Heart right ventricle (tissue), 16 donors: Measurements from ENCODE around the gene ZNF831. TPM values are rescaled to one million over a fixed set of nuclear protein-coding genes. Genes with fewer than 3 reads are reported as not detected.

Experiments
- ATAC-seq, 8 donors: fragments of 200-7000 bp; cut with Tn5 transposase; one replicate each; pipeline ENCODE4 v1.9.1; 2020; ENCODE audit warnings: mild to moderate bottlenecking in 8 of 8, moderate library complexity in 8 of 8, moderate number of reproducible peaks in 1 of 8
- DNase-seq, 2 donors: peaks; one replicate each; pipeline ENCODE4 v3.0.0-alpha.2; 2020
- H3K27ac ChIP-seq, 10 donors: fragments of 200-600 bp; sonication (generic) in 2 of 10; one replicate each; pipeline versions ENCODE4 v1.5.0 to v1.8.0; 2020 to 2022; ENCODE audit warnings: mild to moderate bottlenecking in 3 of 10
- H3K27me3 ChIP-seq, 7 donors: fragments of 200-600 bp; one replicate each; pipeline ENCODE4 v1.8.0; 2021 to 2022; ENCODE audit warnings: mild to moderate bottlenecking in 2 of 7
- H3K36me3 ChIP-seq, 9 donors: fragments of 200-600 bp; sonication (generic) in 1 of 9; one replicate each; pipeline versions ENCODE4 v1.5.0 to v1.8.0; 2020 to 2022; ENCODE audit warnings: mild to moderate bottlenecking in 2 of 9
- H3K4me1 ChIP-seq, 9 donors: fragments of 200-600 bp; sonication (generic) in 1 of 9; one replicate each; pipeline versions ENCODE4 v1.5.0 to v1.8.0; 2020 to 2022; ENCODE audit warnings: mild to moderate bottlenecking in 4 of 9
- H3K4me3 ChIP-seq, 10 donors: fragments of 200-600 bp; sonication (generic) in 2 of 10; one replicate each; pipeline versions ENCODE4 v1.5.0 to v1.8.0; 2020 to 2022; ENCODE audit warnings: mild to moderate bottlenecking in 7 of 10, moderate library complexity in 2 of 10
- H3K9me3 ChIP-seq, 11 donors: fragments of 200-600 bp in 10 of 11; sonication (generic) in 2 of 11; one replicate each; pipeline versions ENCODE4 v1.5.0 to v1.8.0; 2013 to 2022; ENCODE audit warnings: mild to moderate bottlenecking in 2 of 11, control low read depth in 1 of 11, moderate library complexity in 1 of 11
- CTCF ChIP-seq, 9 donors: fragments of 200-600 bp; sonication (generic) in 2 of 9; IDR thresholded peaks; one replicate each; pipeline versions ENCODE4 v1.5.0 to v1.8.0; 2021 to 2022; ENCODE audit warnings: antibody characterized with exemption in 9 of 9, mild to moderate bottlenecking in 5 of 9, moderate library complexity in 1 of 9
- WGBS, 2 donors: extraction: QIAGEN DNeasy Blood & Tissue Kit; methylation state at CpG; one replicate each; pipeline ENCODE4 v1.1.7; 2013; ENCODE audit warnings: inconsistent platforms in 1 of 2; 5-methylcytosine and 5-hydroxymethylcytosine counted together
- intact Hi-C, 10 donors: fragments of 100-400 bp; cut with DNase I; formaldehyde crosslinking; loops; one replicate each; pipeline versions ENCODE4 v1.11.1 to v1.14.2; 2022
- polyA plus RNA-seq, 2 donors: library from polyadenylated mRNA; stranded (reverse); fragments of 200-250 nt; gene quantifications; one replicate each; pipeline ENCODE4 v1.2.3, GENCODE V29; 2013
- total RNA-seq, 10 donors: library from RNA; stranded (reverse); fragmentation: NEBNext Ultra II Directional in 3 of 10; extraction: Animal tissue kit (Norgen Biotek cat#: 25700) in 3 of 10; gene quantifications; one replicate each; pipeline versions ENCODE4 v1.2.1 to v1.2.4, GENCODE V29; 2021 to 2023
- donor health status: Arrhythmogenic right ventricular cardiomyopathy.
- donor health status: ischemic (EF 13 %, LVEDD 7.1; RV severe dilation, severe dysfunction).
- donor health status: healthy with polysubstance abuse.
- donor health status: DM: no; HTN: yes; CAD: no.
- donor health status: DM: no; HTN: no; CAD: no.
- donor health status: ischemic (EF 25% LVEDD 6.9; RV normal size, moderate dysfunction).
- donor health status: ischemic (EF 25% LVEDD 5.7; RV mildly dilated, moderate dysfunction).
- donor health status: healthy.
- donor health status: DM: yes; HTN: yes; CAD: no.
- donor health status: Ischemic cardiomyopathy.
- donor health status: ischemic (EF 35%, LVEDD 5.7; RV mildly dilated, moderate dysfunction).
- donor health status: nonischemic (EF 11% LVEDD 7.7; RV severe dilation, severe dysfunction).
- donor health status: DM: yes; HTN: yes; CAD: no.
- donor health status: PGD.
- donor health status: ischemic (EF 29% LVEDD 5.4; RV normal size, mild dysfunction).
- donor health status: nonischemic (EF 23%, LVEDD 6.1; RV moderate dilation, normal function).

Gene ZNF831
- total and polyA plus RNA-seq, 12 donors = 0.01 to 0.72 (median 0.11) TPM; not detected in 1

- 72 to 76% methylated on average over 17 of the region's 17 CpGs for WGBS, 2 donors
- H3K4me1 ChIP-seq = peaks cover 0 to 7% (median 0%) of the 10 kb centered on the region in 9 donors
- ATAC-seq (no peak), DNase-seq (no peak)
- no peak overlapping the region for H3K27ac ChIP-seq
- TF ChIP-seq CTCF (IDR thresholded peaks at IDR 0.05) = no peak
- peaks cover 12 to 88% (median 82%) of the 10 kb centered on the region in 7 donors for H3K27me3 ChIP-seq
- H3K36me3 ChIP-seq = no peaks in the 10 kb centered on the region
- no peaks in the 10 kb centered on the region for H3K9me3 ChIP-seq
- intact Hi-C loops = no loop called here
- no peak overlapping the region for H3K4me3 ChIP-seq
Observed at GRCh38 chr20:59301343-59302007, 137.9 kb downstream of the ZNF831 start.

DNA sequence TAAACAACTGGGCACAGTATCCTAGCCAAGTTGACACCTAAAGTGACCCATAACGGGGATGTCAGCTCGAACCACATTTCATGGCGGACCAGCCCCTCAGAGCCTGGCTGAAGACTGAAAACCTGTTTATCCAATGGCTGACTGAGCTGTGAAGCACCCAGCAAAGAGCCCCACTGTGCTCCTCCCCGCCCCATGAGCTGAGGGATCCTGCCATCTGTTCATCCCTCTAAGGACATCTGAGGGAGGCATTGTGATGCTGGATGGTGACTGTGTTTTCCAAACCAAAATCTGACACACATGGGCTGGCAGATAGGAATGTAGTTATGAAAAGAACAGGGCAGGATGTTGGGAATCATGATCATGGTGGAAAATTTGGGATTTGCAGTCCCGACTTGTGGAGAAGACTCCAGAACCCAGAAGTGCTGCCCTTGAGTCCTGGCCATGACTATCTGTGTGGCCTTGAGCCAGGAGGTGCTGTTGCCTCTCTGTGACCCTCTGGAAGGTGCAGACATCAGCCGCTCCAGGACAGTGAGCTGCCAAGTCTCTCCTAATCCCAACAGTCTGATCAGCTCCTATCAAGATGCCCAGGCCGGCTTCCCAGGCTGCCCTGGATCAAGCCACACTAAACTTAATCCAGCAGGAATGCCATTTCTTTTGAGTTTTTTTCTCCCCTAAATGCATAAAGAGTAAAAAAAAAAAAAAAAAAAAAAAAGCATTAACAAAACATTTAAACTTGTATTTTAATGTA, 142.5 kb downstream of the ZNF831 start:
- Histone ChIP-seq H3K36me3 (no peaks in the 10 kb centered on the region), H3K9me3 (no peaks in the 10 kb centered on the region), H3K4me1 (no peaks in the 10 kb centered on the region), H3K27ac (no peak overlapping the region), H3K27me3 (peaks cover 1 to 70% (median 57%) of the 10 kb centered on the region in 7 donors), H3K4me3 (no peak overlapping the region)
- intact Hi-C loops = no loop called here
- no peak for DNase-seq
- TF ChIP-seq CTCF (IDR thresholded peaks at IDR 0.05) = no peak
- ATAC-seq = no peak
- WGBS, 2 donors = 71 to 82% methylated on average over 7 of the region's 7 CpGs

DNA sequence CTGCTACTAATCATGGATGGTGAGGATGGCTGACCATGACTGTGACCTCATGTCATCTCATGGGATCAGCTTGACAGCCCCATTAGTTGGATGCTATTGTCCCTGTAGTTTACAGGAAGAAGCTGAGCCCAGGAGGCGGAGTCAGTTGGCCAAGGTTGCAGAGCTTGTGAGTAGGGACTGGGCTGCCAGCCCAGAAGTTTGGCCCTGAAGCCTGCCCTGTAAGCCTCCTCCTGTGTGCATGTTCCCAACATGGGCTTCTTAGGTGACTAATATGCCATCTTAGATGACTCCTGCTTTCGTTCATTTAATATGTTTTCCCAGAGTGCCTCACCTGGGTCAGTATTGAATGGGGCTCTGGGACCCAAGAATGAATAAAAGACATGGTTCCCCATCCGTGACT, 143.6 kb downstream of the ZNF831 start:
- ATAC-seq = no peak
- H3K4me3 ChIP-seq = no peak overlapping the region

More for the DNA sequence above, 143.6 kb downstream of the ZNF831 start:
- Histone ChIP-seq H3K4me1 (no peaks in the 10 kb centered on the region), H3K27me3 (peaks cover 0 to 58% (median 47%) of the 10 kb centered on the region in 7 donors), H3K27ac (no peak overlapping the region), H3K36me3 (no peaks in the 10 kb centered on the region), H3K9me3 (no peaks in the 10 kb centered on the region)
- 79 to 93% methylated on average over 3 of the region's 3 CpGs for WGBS, 2 donors
- DNase-seq = no peak
- intact Hi-C loops = no loop called here
- TF ChIP-seq CTCF (IDR thresholded peaks at IDR 0.05) = no peak

Other genes starting within 250 kb of the ZNF831 start
- 10 to 100 TPM; 23.2 to 40.5 (median 31.1) TPM for gene NELFCD, start 182.6 kb upstream of the ZNF831 start, total RNA-seq
- 10 to 100 TPM; 22.8 to 48.1 TPM for gene NELFCD, start 182.6 kb upstream of the ZNF831 start, polyA plus RNA-seq
- gene CTSZ, start 156.6 kb upstream of the ZNF831 start, total RNA-seq = 100 to 1,000 TPM in 8 of 10 donors, 10 to 100 TPM in 2; 87.9 to 278 (median 124) TPM
- gene CTSZ, start 156.6 kb upstream of the ZNF831 start, polyA plus RNA-seq = 100 to 1,000 TPM in 1 of 2 donors, 10 to 100 TPM in 1; 83.9 to 135 TPM
- under 1 TPM in 8 of 10 donors, not detected in 2; 0.17 to 0.38 (median 0.21) TPM for gene TUBB1, start 144.4 kb upstream of the ZNF831 start, total RNA-seq
- under 1 TPM; 0.07 to 0.13 TPM for gene TUBB1, start 144.4 kb upstream of the ZNF831 start, polyA plus RNA-seq
- 100 to 1,000 TPM; 105 to 155 (median 121) TPM for gene ATP5F1E, start 131.5 kb upstream of the ZNF831 start, total RNA-seq
- 10 to 100 TPM; 84.7 to 96.7 TPM for gene ATP5F1E, start 131.5 kb upstream of the ZNF831 start, polyA plus RNA-seq
- gene PRELID3B, start 121.0 kb upstream of the ZNF831 start, total RNA-seq = 10 to 100 TPM; 41.4 to 55.9 (median 47.5) TPM
- gene PRELID3B, start 121.0 kb upstream of the ZNF831 start, polyA plus RNA-seq = 10 to 100 TPM; 11.5 to 26.1 TPM
- gene EDN3, start 136.8 kb downstream of the ZNF831 start, total RNA-seq = under 1 TPM in 1 of 10 donors, not detected in 9; 0.33 TPM
- under 1 TPM in 1 of 2 donors, not detected in 1; 0.07 TPM for gene EDN3, start 136.8 kb downstream of the ZNF831 start, polyA plus RNA-seq